H1 (cell line): ENCODE results near the gene PCDH19. TPM values are rescaled to one million over a fixed set of nuclear protein-coding genes. Genes with fewer than 3 reads are reported as not detected.

Source experiments
- HDAC2 ChIP-seq, 2 experiments: fragments of 300-600 bp in 1 of 2; sonication (generic) in 1 of 2; IDR thresholded peaks; 2 replicates each; pipeline ENCODE4 v1.6.1; 2011 to 2012; ENCODE audit warnings: low read depth in 2 of 2, low read length in 2 of 2, mild to moderate bottlenecking in 2 of 2, moderate library complexity in 2 of 2, borderline replicate concordance in 1 of 2, inconsistent platforms in 1 of 2
- polyA plus RNA-seq, 7 experiments: library from polyadenylated mRNA; depleted of rRNA in 3 of 7; stranded (reverse) in 5 of 7; unstranded in 2 of 7; fragments of >200 nt in 5 of 7; fragments of 200-250 nt in 2 of 7; gene quantifications; 1 replicate in 5 of 7; 2 replicates in 1 of 7; 4 replicates in 1 of 7; pipeline versions ENCODE4 v1.2.1 to v1.2.3, GENCODE V29; 2011 to 2013; ENCODE audit warnings: missing spikeins in 2 of 7, mixed read lengths in 2 of 7
- total RNA-seq: library from RNA; stranded (reverse); fragmentation: NEBNext Ultra II Directional; extraction: Animal tissue kit (Norgen Biotek cat#: 25700); gene quantifications from 2 replicates; pipeline ENCODE4 v1.2.1, GENCODE V29; 2021

PCDH19 gene
- total and polyA plus RNA-seq, 2 of the 8 experiments (the other 6 are each of a cell fraction or from before 2014, with no cell fraction given) = 0.12 to 1.2 TPM

GRCh38 chrX:100424012-100424411 lies 13.9 kb upstream of the PCDH19 start (continued):
- no peak for TF ChIP-seq HDAC2 (IDR thresholded peaks at IDR 0.05; ENCODE audit: borderline replicate concordance in 1 of 2, low read depth in 2 of 2, low read length in 2 of 2)
